GM18858 (cell line): ENCODE results near the gene TMEM232.

Source experiments
- ATAC-seq: cut with Tn5 transposase; IDR thresholded peaks from one replicate; pipeline ENCODE4 v1.9.1; 2021; ENCODE audit not compliant: unreplicated experiment

The TMEM232 gene

GRCh38 chr5:110435207-110435606 lies 291.3 kb downstream of the TMEM232 start:
- no peak for ATAC-seq

DNA sequence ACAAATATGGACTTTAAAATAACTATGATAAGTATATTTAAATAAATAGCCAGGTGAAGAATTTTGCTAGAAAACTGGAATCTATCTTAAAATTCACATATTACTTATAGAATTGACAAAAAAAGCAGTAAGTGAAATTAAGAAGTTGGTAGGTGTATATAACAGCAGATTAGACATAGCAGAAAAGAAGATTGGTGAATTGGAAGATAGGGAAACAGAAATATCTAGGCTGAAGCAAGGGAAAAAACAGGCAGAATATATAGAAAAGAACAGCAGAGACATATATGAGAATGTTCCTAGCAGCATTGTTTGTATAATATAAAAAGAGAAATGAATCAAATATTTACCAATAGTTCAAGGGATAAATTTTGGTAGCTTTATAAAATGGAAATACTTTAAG lies 294.9 kb downstream of the TMEM232 start:
- ATAC-seq: no peak

DNA sequence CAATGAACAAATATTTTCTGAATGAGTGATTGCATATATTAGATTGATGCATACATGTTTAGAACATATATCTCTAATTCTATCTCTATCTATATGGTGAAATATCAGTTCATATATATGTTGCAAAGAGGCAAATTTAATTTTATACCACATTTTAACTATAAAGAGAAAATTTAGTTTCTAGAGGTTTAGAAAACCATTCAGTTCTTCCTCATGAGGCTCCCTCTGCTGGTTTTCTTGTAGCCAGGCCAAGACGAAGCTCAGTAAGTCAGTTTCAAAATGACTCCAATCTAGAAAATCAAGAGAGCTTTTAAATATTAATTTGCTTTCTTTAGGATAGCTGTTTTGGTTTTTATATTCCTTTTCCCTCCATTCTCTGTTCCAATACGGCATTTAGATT lies 312.1 kb downstream of the TMEM232 start:
- no peak for ATAC-seq

- no peak for ATAC-seq
Measured at GRCh38 chr5:110413856-110414255, 312.6 kb downstream of the TMEM232 start.

GRCh38 chr5:110409571-110409970 lies 316.9 kb downstream of the TMEM232 start:
- no peak for ATAC-seq

GRCh38 chr5:110402562-110402961 lies 323.9 kb downstream of the TMEM232 start:
- ATAC-seq: no peak

DNA sequence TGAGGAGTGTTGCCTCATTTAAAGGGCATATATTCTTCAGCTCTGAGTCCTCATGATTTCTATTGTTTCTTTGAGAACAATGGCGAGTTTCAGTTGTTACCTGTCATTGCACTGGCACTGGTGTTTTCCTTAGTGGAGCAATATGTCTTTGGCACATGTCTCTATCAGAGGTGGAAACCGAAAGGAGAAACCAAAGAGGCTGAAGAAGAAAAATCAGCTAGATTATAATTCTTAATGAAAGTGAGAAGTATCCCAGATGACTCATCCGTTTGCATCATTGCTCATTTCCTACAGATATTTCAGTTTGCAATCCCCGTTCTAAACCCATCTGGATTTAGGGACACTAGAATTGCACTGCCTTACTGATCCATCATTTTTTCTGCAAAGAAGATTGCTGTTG lies 324.6 kb downstream of the TMEM232 start:
- ATAC-seq: no peak

GRCh38 chr5:110398951-110399350 lies 327.5 kb downstream of the TMEM232 start:
- no peak for ATAC-seq

DNA sequence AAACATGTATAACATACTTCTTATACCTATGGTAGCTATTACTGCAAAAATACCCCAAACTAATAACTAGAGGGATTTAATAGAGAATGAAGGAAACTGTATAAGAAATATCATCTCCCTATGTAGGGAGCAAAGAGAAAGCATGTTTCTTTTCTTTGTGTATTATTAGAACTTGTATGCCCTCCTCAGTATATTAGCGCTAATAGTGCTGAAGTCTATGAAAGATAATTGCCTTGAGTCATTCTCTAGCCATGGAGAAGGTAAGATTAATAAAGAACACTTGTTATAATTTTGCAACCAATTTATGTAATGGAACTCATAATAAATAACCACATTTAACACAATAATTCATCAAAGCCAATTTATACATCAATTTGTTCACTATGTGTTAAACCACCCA lies 329.2 kb downstream of the TMEM232 start:
- ATAC-seq: no peak

- no peak for ATAC-seq
Measured at GRCh38 chr5:110386782-110387181, 339.7 kb downstream of the TMEM232 start.

DNA sequence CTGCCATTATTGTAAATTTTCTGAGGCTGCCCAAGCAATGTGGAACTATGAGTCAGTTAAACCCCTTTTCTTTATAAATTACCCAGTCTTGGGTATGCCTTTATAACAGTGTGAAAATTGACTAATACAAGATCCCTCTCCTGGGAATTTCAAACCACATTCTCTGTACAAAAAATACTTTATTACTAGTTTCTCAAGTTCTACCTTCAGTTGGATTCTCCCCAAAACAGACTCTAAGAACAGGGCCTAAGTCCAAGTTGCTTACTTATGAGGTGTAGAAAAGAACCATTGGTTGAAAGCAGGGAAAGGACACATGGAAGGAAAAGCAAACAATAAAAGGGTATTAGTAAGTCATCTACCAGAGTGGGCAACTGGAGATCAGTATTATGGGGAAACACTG lies 343.2 kb downstream of the TMEM232 start:
- ATAC-seq: no peak

DNA sequence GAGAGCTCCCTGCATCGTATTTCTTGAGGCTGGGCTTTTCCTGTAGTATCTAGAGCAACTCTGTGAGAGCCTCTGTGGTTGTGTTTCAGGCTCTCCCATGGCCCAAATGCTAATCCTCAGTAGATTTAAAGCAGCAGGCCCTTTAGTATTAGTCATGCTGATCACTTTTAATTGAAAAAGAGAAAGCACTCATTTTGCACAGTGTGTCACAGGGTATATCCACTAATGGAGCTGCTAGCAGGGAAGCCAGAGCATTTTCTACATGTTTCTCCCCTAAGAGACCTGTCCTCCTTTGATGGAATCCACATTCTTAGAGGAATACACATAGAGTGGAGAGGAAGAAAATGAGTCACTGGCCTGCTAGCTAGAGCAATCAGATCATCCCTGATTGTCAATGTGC lies 348.5 kb downstream of the TMEM232 start:
- ATAC-seq: no peak

- ATAC-seq: no peak
Measured at GRCh38 chr5:110377361-110377760, 349.1 kb downstream of the TMEM232 start.

DNA sequence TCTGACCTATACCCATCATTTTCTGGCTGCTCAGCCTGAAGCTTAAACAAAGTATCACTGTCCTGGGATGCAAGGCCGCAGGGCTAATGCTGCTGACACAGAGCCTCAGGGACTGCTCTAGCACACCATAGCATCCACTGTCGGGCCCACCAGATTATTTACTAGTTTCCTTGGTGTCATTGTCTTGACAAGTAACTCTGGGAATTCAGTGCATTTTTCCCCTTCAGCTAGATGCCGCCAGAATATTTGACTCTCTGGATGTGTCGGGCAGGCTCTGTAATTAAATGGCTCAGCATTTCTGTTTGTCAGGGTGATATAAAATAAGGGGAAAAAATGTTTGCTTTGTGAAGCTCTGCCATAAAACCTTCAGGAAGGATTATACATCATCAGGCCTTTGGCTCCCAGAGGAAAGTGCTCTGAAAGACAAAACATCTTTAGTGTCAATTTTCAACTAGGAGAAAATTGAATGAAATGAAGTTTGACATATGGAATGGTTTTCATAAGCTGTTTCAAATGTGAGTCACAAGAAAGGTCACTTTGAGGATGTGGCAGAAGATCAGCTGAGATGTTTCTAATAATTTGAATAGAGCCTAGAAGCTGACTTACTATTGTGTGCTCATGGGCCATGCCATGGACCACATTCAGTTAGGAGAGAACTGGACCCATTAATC lies 350.1 kb downstream of the TMEM232 start:
- no peak for ATAC-seq

GRCh38 chr5:110371725-110372041 lies 354.8 kb downstream of the TMEM232 start:
- peak; percentile 92 for ATAC-seq

DNA sequence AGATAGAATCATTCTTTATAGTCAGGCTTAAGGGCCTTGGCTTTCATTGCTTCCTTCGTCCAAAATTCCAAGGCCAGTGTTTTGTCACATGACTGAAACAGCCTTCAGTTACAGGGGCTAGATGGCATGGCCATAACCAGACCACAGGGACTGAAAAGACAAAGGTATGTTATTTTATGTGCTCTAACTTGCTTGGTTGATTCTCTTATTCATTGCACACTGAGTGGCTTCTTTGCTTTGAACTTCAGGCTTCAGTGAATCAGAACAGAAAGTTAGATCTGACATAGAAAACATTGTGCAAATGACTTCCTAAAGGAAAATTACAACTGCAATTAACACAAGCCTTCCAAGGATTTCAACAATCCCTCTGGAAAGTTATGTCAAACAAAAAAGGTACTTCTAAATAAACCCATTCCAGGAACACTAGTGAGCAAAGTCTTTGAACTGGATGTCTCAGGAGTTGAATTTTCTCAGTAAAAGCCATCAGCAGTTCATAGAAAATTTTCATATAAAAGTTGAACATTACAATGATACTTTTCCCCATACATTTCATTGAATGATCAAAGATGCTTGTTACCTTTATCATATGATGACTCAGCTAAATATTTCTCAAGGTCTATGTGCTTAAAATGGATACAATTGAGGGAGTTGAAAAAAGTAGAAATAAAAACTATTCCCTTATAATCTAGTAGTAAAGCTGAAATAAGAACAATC lies 355.3 kb downstream of the TMEM232 start:
- peak; percentile 40 for ATAC-seq
